GM18868 (cell line): Measurements from ENCODE around the gene TPCN2.
"Not testable (repeated sequence)": the region's sequence is repeated elsewhere in the genome, so short reads cannot be mapped to it uniquely, and the experiment has no call there.

ENCODE experiments used
- ATAC-seq: cut with Tn5 transposase; IDR thresholded peaks from one replicate; pipeline ENCODE4 v1.9.1; 2021; ENCODE audit warnings: mild to moderate bottlenecking, moderate library complexity; ENCODE audit not compliant: unreplicated experiment

Gene TPCN2

GRCh38 chr11:69144316-69145049 is 95.8 kb downstream of the TPCN2 start:
- ATAC-seq, result peak; percentile 48

DNA sequence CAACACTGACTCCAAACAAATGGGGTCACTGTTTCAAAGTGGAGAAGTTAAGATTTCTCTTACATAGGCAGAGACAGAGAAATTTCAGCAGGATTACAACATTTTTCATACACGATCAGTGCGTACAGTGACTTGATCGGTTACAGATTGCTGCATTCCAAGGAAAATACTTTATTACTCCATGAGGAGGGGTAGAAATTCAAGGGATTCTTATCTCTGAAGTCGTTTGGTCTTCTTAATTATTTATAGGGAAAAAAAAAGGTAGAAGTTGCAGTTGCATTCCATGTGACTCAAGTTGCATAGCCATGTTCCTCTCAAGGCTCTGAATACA is 96.3 kb downstream of the TPCN2 start:
- no peak for ATAC-seq

DNA sequence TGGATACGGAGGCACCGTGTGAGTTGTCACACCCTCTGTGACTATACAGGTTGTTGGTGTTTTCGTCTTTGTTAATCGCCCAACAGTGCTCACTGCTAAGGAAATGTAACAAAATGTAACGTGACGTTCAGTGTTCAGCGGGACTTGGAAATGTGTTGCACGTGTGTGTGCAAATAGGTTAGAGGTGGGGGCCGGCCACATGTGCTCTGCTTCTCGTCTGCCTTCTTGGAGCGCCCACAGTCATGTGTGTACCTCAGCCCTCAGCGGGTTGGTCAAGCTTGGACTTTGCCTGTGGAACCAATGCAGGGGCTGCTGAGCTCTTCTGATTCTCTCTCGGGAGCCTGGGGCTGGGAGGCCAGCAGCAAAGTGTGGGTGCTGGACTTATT is 99.6 kb downstream of the TPCN2 start:
- no peak for ATAC-seq

- ATAC-seq, result no peak
Measured at GRCh38 chr11:69148806-69149205, 100.1 kb downstream of the TPCN2 start.

DNA sequence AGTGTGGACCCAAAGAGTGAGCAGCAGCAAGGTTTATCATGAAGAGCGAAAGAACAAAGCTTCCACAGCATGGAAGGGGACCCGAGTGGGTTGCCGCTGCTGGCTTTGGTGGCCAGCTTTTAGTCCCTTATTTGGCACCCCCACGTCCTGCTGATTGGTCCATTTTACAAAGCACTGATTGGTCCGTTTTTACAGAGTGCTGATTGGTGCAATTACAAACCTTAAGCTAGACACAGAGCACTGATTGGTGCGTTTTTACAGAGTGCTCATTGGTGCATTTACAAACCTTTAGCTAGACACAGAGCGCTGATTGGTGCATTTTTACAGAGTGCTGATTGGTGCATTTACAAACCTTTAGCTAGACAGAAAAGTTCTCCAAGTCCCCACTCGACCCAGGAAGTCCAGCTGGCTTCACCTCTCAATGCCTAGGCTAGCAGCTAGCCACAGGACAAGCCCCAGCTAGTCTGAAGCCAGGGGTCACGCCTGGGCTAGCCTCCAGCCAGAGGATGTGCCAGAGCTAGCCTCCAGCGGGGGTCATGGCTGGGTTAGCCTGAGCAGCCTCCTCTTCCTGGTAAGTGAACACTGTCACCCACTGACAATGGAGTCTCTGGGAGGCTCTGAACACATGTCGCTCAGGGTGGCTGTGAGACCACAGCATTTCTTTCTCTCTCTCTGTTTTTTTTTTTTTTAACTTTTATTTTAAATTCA is 100.8 kb downstream of the TPCN2 start:
- ATAC-seq, result not testable (repeated sequence)

DNA sequence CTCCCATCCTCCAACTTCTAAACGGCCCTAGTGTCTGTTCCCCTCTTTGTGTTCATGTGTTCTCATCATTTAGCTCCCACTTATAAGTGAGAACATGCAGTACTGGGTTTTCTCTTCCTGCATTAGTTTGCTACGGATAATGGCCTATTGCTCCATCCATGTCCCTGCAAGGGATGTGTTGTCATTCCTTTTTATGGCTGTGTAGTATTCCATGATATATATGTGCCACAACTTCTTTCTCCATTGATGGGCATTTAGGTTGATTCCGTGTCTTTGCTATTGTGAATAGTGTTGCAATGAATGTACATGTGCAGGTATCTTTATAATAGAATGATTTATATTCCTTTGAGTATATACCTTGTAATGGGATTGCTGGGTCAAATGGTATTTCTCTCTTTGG is 101.4 kb downstream of the TPCN2 start:
- ATAC-seq, result no peak

DNA sequence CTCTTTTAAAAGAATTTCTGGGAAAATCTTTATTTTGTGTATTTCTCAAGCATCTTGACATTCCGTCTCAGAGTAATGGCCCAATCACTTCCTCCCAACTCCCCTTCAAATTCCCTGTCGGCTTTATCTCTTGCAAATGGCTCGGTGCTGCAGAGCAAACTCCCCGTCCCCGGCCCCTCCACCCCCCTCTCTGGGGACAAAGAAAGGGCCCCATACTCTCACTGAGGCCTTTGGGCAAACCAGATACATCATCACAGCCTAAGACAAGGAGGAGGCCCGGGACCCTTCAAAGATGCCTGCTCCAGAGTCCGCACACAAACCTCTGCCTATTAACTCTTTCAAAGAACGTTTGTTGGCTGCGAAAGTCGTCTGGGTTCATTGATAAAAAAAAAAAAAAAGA is 103.1 kb downstream of the TPCN2 start:
- no peak for ATAC-seq

DNA sequence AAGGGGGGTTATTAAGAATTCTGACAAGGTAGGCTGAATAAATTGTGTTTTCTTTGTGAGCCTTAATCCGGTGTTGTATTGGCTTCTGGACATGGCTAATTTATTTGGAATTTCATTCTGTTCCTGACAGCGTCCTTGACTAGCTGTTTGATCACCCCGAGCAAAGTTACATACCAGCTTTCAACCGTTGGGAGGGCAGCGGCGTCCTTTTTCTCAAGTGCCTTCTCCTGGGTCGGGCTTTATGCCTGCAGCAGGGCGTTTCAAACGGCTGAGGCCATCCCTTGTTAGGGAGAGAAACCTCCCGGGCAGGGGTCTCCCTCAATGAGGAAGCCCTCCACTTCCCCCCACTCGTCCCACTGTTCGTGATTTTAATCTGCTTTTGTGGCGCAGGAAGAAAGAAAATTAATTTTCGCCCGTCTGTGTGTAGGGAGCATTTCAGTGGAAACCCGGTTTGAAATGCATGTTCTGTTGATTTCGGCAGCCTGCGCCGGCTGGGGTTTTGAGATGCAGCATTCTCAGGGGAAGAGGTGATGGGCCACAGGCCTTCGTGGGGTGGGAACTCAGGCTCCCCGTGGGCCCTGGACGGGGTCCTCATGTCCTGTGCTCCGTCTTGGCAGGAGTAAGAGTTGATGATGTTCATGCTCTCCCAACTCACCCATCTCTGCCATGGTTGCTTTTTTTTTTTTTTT is 104.1 kb downstream of the TPCN2 start:
- ATAC-seq, result no peak

- no peak for ATAC-seq
Measured at GRCh38 chr11:69153661-69154060, 104.9 kb downstream of the TPCN2 start.

DNA sequence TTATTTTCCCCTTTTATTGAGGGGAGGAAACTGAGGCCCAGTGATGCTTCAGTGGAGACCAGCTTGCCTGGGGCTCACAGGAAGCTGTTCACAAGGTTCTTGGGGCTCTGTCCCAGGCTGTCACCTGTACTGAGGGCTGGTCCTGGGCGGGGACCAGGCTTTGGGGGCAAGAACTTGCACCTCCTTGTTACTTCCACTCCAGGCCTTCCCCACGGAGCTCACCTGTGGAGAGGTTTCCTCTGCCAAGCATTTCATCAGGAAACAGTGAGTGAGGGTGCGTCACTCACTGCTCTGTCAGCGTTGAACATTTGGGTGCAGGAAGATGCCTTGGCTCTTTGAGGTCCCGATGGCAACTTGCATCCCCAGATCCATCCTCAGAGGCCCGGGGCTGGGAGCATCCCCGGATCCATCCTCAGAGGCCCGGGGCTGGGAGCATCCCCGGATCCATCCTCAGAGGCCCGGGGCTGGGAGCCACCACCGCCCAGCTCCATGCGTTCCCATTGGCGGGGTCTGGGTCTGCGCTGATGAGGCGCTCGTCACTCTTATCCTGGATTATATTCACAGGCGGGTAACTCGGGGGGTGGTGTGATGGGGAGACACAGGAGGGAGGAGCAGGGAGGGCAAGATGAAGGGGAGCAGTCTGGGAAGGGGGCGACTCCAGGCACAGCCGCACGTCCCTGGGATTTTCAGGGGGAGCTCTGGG is 105.6 kb downstream of the TPCN2 start:
- no peak for ATAC-seq

DNA sequence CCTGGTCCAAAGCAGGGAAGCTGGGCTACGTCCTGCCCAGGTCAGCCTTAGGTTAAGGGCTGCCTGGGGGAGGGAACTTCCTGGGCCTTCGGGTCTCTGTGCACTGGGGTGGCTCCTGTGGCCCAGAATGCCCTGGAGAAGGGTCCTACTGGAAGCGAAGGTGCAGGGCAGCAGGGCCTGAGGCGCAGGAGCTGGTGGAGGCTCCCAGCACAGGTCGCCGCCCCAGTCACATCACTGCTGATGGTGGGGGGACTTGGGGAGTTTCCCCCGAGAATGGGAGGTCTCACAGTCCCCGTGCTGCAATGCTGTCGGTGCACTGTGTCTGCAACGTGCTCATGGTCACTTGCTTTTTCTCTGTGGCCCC is 106.2 kb downstream of the TPCN2 start:
- ATAC-seq, result no peak

- no peak for ATAC-seq
Measured at GRCh38 chr11:69155302-69156234, 106.8 kb downstream of the TPCN2 start, which contains the start of gene SMIM38. Gene SMIM38, plus strand, starts transcription at chr11:69155935. Its CDS starts 1,912 bp downstream, at chr11:69157847.

DNA sequence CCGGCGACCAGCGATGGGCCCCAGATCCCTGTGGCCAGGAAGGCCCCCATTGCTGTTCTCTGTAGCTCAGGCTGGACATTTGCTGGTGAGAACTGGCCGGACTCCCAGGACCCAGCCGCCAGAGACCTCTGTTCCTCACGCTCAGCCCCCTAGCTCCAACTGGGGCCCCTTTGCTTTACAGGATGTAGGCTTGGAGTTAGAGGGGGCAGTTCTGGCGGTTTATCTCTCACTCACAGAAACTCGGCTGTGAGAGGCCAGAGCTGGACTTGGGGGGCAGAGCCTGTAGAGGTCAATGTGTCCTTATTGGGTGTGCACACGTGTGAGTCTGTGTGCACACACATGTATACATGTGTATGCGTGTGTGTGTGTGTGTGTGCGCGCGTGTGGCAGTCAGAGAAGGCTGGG is 107.5 kb downstream of the TPCN2 start:
- no peak for ATAC-seq

DNA sequence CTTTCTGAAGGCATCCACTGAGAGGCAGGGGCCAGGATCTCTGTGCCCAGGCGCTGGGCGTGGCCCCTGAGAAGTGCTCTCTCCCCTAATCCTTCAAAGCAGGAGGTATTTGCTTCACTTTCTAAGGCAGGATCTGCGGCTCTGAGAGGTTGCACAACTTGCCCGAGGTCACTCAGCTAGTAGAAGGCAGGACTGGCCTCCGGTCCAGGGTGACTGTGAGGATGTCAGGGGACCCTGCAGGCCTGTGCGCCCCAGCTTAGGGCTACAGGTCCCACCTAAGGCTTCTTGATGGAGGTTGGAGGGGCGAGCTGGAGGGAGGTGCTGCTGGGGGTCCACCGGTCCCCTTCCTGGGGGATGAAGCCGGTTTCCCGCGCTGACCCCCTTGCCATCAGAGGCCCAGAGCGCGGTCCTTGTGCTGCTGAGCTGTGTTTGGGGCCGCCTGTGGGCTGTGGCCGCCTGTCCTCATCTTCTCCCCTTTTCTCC is 108.0 kb downstream of the TPCN2 start:
- ATAC-seq, result no peak

- no peak for ATAC-seq
Measured at GRCh38 chr11:69157156-69157821, 108.6 kb downstream of the TPCN2 start.

DNA sequence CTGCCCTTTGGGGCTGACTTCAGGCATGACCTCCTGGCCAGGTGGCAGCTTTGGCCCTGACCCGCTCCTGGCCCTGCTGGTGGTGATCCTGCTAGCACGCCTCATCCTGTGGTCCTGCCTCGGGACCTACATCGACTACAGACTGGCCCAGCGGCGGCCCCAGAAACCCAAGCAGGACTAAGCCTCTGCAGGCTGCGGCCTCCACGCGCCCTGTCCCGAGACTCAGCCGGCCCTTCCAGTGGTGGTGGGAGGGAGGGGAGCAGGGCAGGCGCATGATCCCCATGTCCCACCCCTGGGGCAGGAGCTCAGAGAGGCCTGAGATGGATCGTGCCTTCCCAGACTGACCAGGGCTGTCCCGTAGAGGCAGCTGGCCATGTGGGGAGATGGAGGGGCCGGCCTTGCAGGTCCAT is 109.1 kb downstream of the TPCN2 start:
- no peak for ATAC-seq

GRCh38 chr11:69158301-69159149 is 109.8 kb downstream of the TPCN2 start:
- no peak for ATAC-seq

GRCh38 chr11:69159150-69159852 is 110.6 kb downstream of the TPCN2 start:
- no peak for ATAC-seq
